Progenitor cell of endocrine pancreas (in vitro differentiated cells): Measurements from ENCODE around the gene SLC12A6. TPM values are rescaled to one million over a fixed set of nuclear protein-coding genes. Genes with fewer than 3 reads are reported as not detected.
"Not testable (repeated sequence)": the region's sequence is repeated elsewhere in the genome, so short reads cannot be mapped to it uniquely, and the experiment has no call there.

Source experiments
- DNase-seq: peaks from one replicate; pipeline ENCODE4 v3.0.0; 2021; ENCODE audit warnings: low spot score; ENCODE audit not compliant: unreplicated experiment
- H3K27ac Mint-ChIP-seq: 2 replicates; pipeline ENCODE4 v1.8.0; 2021; ENCODE audit warnings: mild to moderate bottlenecking, moderate library complexity, mixed read lengths
- H3K27me3 Mint-ChIP-seq: 2 replicates; pipeline ENCODE4 v1.8.0; 2021; ENCODE audit warnings: mixed read lengths
- H3K36me3 Mint-ChIP-seq: 2 replicates; pipeline ENCODE4 v1.8.0; 2022; ENCODE audit warnings: mixed read lengths; ENCODE audit not compliant: insufficient read depth
- H3K4me1 Mint-ChIP-seq: 2 replicates; pipeline ENCODE4 v1.8.0; 2021; ENCODE audit warnings: low read depth, mixed read lengths
- H3K4me3 Mint-ChIP-seq: 2 replicates; pipeline ENCODE4 v1.8.0; 2021; ENCODE audit warnings: low read depth, mild to moderate bottlenecking, moderate library complexity, mixed read lengths
- H3K9me3 Mint-ChIP-seq: 2 replicates; pipeline ENCODE4 v1.8.0; 2021; ENCODE audit warnings: low read depth, mixed read lengths
- CTCF ChIP-seq: fragments of 200-600 bp; sonication (generic); IDR thresholded peaks from one replicate; pipeline ENCODE4 v1.5.0; 2021; ENCODE audit warnings: antibody characterized with exemption, mild to moderate bottlenecking; ENCODE audit not compliant: unreplicated experiment
- total RNA-seq: library from RNA; stranded (reverse); gene quantifications from 2 replicates; pipeline ENCODE4 v1.2.1, GENCODE V29; 2021

Gene SLC12A6
- total RNA-seq, 1 donor from 2014 or later: 30.9 TPM

DNA sequence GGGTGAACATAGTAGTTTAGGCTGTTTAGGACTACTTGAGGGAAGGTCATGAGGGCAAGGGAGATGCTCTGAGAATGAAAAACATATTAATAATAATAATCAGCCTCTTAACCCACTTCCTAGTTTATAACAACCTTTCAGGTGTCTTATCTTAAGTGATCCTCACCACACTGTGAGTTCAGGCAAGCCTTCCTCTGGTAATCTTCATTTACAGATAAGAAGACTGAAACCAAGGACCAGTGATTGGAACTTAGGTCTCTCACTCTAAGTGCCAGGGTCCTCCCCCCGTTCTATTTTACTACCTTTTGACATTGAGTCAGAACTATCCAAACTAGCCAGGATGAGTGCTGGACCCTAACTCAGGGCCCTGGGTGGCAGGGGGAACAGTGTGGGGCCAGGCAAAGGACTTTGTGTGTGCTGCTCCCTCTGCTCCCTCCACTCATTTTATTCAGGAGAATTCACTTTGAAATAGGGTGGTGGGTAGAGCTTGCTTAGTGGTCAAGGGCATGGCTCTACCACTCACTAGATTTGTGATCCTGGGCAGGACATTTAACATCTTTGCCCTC lies 11.2 kb upstream of the SLC12A6 start:
- H3K27ac Mint-ChIP-seq: no peak overlapping the region
- peaks cover 3% of the 10 kb centered on the region for H3K27me3 Mint-ChIP-seq
- no peak overlapping the region for H3K4me3 Mint-ChIP-seq
- no peak for DNase-seq
- TF ChIP-seq CTCF: no peak
- no peaks in the 10 kb centered on the region for H3K9me3 Mint-ChIP-seq
- peaks cover 3% of the 10 kb centered on the region for H3K4me1 Mint-ChIP-seq
- peaks cover 2% of the 10 kb centered on the region for H3K36me3 Mint-ChIP-seq

- H3K9me3 Mint-ChIP-seq: no peaks in the 10 kb centered on the region
- no peak for TF ChIP-seq CTCF
These were observed 10.5 kb upstream of the SLC12A6 start for GRCh38 chr15:34347951-34348638.

GRCh38 chr15:34342737-34343575 lies 5.4 kb upstream of the SLC12A6 start, which contains the start of the genes NOP10 and NUTM1:
NOP10 (minus strand) TSS chr15:34343136; CDS start chr15:34343073, 63 bp downstream.
NUTM1 (plus strand) TSS chr15:34343315; CDS start chr15:34343697, 382 bp downstream.
- peak; percentile 92 for TF ChIP-seq CTCF
- Mint-ChIP-seq H3K36me3 (peaks cover 12% of the 10 kb centered on the region), H3K27ac (peak within 1 kb of the TSS; percentile 85), H3K9me3 (no peaks in the 10 kb centered on the region), H3K27me3 (peaks cover 3% of the 10 kb centered on the region), H3K4me3 (no peak within 1 kb of the TSS), H3K4me1 (peaks cover 8% of the 10 kb centered on the region)
- DNase-seq: peak; percentile 85

More at GRCh38 chr15:34347951-34348638, 10.5 kb upstream of the SLC12A6 start:
- peaks cover 3% of the 10 kb centered on the region for H3K27me3 Mint-ChIP-seq
- peaks cover 2% of the 10 kb centered on the region for H3K36me3 Mint-ChIP-seq
- DNase-seq: no peak
- H3K4me1 Mint-ChIP-seq: no peaks in the 10 kb centered on the region
- no peak overlapping the region for H3K27ac Mint-ChIP-seq
- H3K4me3 Mint-ChIP-seq: no peak overlapping the region

GRCh38 chr15:34342213-34342736 lies 4.7 kb upstream of the SLC12A6 start:
- not testable (repeated sequence) for H3K27ac Mint-ChIP-seq, H3K4me3 Mint-ChIP-seq, H3K9me3 Mint-ChIP-seq, H3K4me1 Mint-ChIP-seq, DNase-seq, H3K27me3 Mint-ChIP-seq
- peaks cover 12% of the 10 kb centered on the region for H3K36me3 Mint-ChIP-seq

DNA sequence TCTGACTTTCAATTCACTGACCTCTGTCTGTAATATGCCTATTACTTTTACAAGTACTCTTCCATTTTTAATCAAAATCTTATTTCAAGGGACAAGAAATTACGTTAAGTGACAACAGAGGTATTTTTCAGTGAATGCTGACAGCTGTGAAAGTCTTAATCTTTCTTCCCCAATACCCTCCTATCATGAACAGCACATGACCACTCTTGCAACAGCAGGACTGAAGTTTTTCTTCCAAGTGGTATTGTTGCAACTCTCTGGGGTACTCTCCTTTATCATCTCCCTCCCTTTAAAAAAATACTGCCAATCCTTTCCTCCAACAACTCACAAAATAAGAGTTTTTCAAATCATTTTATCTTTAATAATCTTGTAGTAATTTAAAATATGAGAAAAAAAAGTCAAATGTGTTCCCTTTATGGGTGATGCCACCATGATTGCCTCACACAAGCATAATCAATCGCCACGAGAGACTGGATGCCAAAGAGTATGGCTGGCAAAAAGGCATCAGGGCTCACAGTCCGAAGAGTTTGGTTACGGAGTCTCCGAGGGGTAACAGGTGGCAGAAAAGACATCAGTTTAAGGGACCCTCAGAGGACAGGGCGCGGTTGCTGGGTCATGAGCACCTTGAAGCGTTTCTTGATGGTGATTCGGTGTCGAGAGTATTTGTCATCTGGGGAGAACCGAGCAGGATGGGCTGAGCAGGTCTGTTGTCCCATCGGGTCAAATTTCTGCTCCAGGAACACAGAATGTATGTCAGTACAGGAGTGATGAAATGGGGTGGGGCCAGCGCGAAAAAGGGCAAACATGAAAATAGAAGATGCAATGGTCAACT lies 4.0 kb upstream of the SLC12A6 start:
- Mint-ChIP-seq H3K36me3 (peaks cover 12% of the 10 kb centered on the region), H3K27ac (peak overlapping the region; percentile 85), H3K4me3 (no peak overlapping the region), H3K9me3 (no peaks in the 10 kb centered on the region), H3K4me1 (peaks cover 13% of the 10 kb centered on the region), H3K27me3 (peaks cover 3% of the 10 kb centered on the region)
- TF ChIP-seq CTCF: no peak
- DNase-seq: no peak
